ENCODE results near the gene KIF4A. TPM values are rescaled to one million over a fixed set of nuclear protein-coding genes. Genes with fewer than 3 reads are reported as not detected.
A peak's percentile ranks its signal among the peaks of the same experiment; 100 is the strongest.

KIF4A gene
- total RNA-seq, 2 donors from 2014 or later, result 27.6 to 40.6 TPM

DNA sequence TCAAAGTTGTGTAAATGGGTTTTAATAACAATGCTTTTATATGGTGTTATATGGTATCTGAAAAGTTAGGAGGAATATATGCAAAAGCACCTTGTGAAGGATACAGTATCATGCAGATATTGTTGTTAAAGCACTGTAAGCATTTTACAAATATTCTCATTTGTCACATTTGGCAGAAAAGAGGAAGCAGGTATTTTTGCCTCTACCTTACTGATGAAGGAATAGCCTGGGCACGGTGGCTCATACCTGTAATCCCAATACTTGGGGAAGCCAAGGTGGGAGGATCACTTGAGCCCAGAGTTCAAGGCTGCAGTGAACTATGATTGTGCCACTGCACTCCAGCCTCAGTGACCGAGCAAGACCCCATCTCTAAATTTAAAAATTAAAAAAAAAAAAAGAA, 121.0 kb downstream of the KIF4A start:
- H3K9me3 ChIP-seq (ENCODE audit: control insufficient read depth, low read length), result no peaks in the 10 kb centered on the region
- no peaks in the 10 kb centered on the region for H3K4me1 ChIP-seq (ENCODE audit: control insufficient read depth, insufficient read depth, low read length)
- Mint-ChIP-seq H3K36me3 (ENCODE audit: low read depth) (peaks cover 22% of the 10 kb centered on the region), H3K9me3 (peaks cover 36% of the 10 kb centered on the region), H3K4me1 (no peaks in the 10 kb centered on the region), H3K4me3 (no peak overlapping the region), H3K27me3 (ENCODE audit: insufficient read depth) (no peaks in the 10 kb centered on the region), H3K27ac (no peak overlapping the region)
- H3K27ac ChIP-seq (ENCODE audit: low read depth, low read length), result no peak overlapping the region
- 100% methylated on average over 1 of the region's 2 CpGs; no CpG with 5 or more reads in 1 of the 2 experiments for WGBS, 2 experiments (ENCODE audit: insufficient coverage in 1 of 2, insufficient read length in 1 of 2)
- TF ChIP-seq, protein P1, sequence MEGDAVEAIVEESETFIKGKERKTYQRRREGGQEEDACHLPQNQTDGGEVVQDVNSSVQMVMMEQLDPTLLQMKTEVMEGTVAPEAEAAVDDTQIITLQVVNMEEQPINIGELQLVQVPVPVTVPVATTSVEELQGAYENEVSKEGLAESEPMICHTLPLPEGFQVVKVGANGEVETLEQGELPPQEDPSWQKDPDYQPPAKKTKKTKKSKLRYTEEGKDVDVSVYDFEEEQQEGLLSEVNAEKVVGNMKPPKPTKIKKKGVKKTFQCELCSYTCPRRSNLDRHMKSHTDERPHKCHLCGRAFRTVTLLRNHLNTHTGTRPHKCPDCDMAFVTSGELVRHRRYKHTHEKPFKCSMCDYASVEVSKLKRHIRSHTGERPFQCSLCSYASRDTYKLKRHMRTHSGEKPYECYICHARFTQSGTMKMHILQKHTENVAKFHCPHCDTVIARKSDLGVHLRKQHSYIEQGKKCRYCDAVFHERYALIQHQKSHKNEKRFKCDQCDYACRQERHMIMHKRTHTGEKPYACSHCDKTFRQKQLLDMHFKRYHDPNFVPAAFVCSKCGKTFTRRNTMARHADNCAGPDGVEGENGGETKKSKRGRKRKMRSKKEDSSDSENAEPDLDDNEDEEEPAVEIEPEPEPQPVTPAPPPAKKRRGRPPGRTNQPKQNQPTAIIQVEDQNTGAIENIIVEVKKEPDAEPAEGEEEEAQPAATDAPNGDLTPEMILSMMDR (conservative IDR thresholded peaks at IDR 0.05), result no peak
- H3K4me3 ChIP-seq (ENCODE audit: low read length), result no peak overlapping the region
- DNase-seq, result no peak
- H3K36me3 ChIP-seq (ENCODE audit: control insufficient read depth, insufficient read depth, low read length), result peaks cover 11% of the 10 kb centered on the region
- no peaks in the 10 kb centered on the region for H3K27me3 ChIP-seq (ENCODE audit: control insufficient read depth, insufficient read depth, low read length, poor library complexity, severe bottlenecking)
- no peak overlapping the region for H3K9ac ChIP-seq (ENCODE audit: extremely low read depth, low read length, poor library complexity, severe bottlenecking)

DNA sequence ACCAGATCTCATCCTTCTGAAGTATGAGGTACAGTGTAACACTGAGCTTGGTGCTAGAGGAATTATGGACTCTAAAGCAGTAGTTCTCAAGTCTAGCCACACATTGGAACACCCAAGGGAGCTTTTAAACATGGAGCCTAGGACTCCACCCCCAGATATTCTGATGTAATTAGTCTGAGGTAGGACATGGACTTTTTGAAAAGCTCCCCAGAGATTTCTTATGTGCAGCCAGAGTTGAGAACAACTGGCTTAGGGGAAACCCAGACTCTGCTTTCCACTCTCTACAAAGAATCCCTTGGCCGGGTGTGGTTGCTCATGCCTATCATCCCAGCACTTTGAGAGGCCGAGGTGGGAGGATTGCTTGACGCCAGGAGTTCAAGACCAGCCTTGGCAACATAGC, 121.6 kb downstream of the KIF4A start:
- Mint-ChIP-seq H3K27ac (no peak overlapping the region), H3K4me3 (no peak overlapping the region), H3K36me3 (ENCODE audit: low read depth) (peaks cover 23% of the 10 kb centered on the region), H3K9me3 (peaks cover 36% of the 10 kb centered on the region), H3K4me1 (no peaks in the 10 kb centered on the region), H3K27me3 (ENCODE audit: insufficient read depth) (no peaks in the 10 kb centered on the region)
- H3K27me3 ChIP-seq (ENCODE audit: control insufficient read depth, insufficient read depth, low read length, poor library complexity, severe bottlenecking), result no peaks in the 10 kb centered on the region
- DNase-seq, result no peak
- H3K4me1 ChIP-seq (ENCODE audit: control insufficient read depth, insufficient read depth, low read length), result no peaks in the 10 kb centered on the region
- TF ChIP-seq, protein P1 (conservative IDR thresholded peaks at IDR 0.05), result no peak
- no peak overlapping the region for H3K4me3 ChIP-seq (ENCODE audit: low read length)
- no peak overlapping the region for H3K9ac ChIP-seq (ENCODE audit: extremely low read depth, low read length, poor library complexity, severe bottlenecking)
- no peak overlapping the region for H3K27ac ChIP-seq (ENCODE audit: low read depth, low read length)
- no peaks in the 10 kb centered on the region for H3K9me3 ChIP-seq (ENCODE audit: control insufficient read depth, low read length)
- WGBS, 2 experiments (ENCODE audit: insufficient coverage in 1 of 2, insufficient read length in 1 of 2), result 97% methylated on average over 2 of the region's 3 CpGs; no CpG with 5 or more reads in 1 of the 2 experiments
- peaks cover 11% of the 10 kb centered on the region for H3K36me3 ChIP-seq (ENCODE audit: control insufficient read depth, insufficient read depth, low read length)

GRCh38 chrX:70421618-70422017, 131.7 kb downstream of the KIF4A start:
- peaks cover 2% of the 10 kb centered on the region for H3K4me1 ChIP-seq (ENCODE audit: control insufficient read depth, insufficient read depth, low read length)
- H3K4me3 ChIP-seq (ENCODE audit: low read length), result no peak overlapping the region
- WGBS, 2 experiments (ENCODE audit: insufficient coverage in 1 of 2, insufficient read length in 1 of 2), result 30% methylated on average over 2 of the region's 2 CpGs; no CpG with 5 or more reads in 1 of the 2 experiments
- Mint-ChIP-seq H3K36me3 (ENCODE audit: low read depth) (peaks cover 20% of the 10 kb centered on the region), H3K27ac (peak overlapping the region; percentile 71), H3K4me3 (no peak overlapping the region), H3K4me1 (peaks cover 9% of the 10 kb centered on the region), H3K27me3 (ENCODE audit: insufficient read depth) (peaks cover 3% of the 10 kb centered on the region), H3K9me3 (peaks cover 45% of the 10 kb centered on the region)
- H3K27me3 ChIP-seq (ENCODE audit: control insufficient read depth, insufficient read depth, low read length, poor library complexity, severe bottlenecking), result no peaks in the 10 kb centered on the region
- H3K9ac ChIP-seq (ENCODE audit: extremely low read depth, low read length, poor library complexity, severe bottlenecking), result no peak overlapping the region
- TF ChIP-seq, protein P1 (conservative IDR thresholded peaks at IDR 0.05), result no peak
- peaks cover 11% of the 10 kb centered on the region for H3K36me3 ChIP-seq (ENCODE audit: control insufficient read depth, insufficient read depth, low read length)
- DNase-seq, result peak; percentile 67
- peak overlapping the region; percentile 60 for H3K27ac ChIP-seq (ENCODE audit: low read depth, low read length)
- H3K9me3 ChIP-seq (ENCODE audit: control insufficient read depth, low read length), result no peaks in the 10 kb centered on the region
